Activated CD4-positive, alpha-beta T cell treated with anti-CD3 and anti-CD28 coated beads for 48 hours (primary cell): ENCODE data around the gene ZFYVE19.
A peak's percentile ranks its signal among the peaks of the same experiment; 100 is the strongest.
"Not testable (repeated sequence)": the region's sequence is repeated elsewhere in the genome, so short reads cannot be mapped to it uniquely, and the experiment has no call there.

Source experiments
- DNase-seq: peaks from one replicate; pipeline ENCODE4 v3.0.0-alpha.2; 2020

ZFYVE19 gene

GRCh38 chr15:40847223-40847961 is 40.5 kb downstream of the ZFYVE19 start:
- DNase-seq, result no peak

- no peak for DNase-seq
Observed at GRCh38 chr15:40850576-40851112, 43.8 kb downstream of the ZFYVE19 start.

- DNase-seq, result no peak
Observed at GRCh38 chr15:40852529-40852928, 45.6 kb downstream of the ZFYVE19 start.

GRCh38 chr15:40853241-40853890 is 46.5 kb downstream of the ZFYVE19 start:
- DNase-seq, result no peak

- no peak for DNase-seq
Observed at GRCh38 chr15:40854161-40854560, 47.3 kb downstream of the ZFYVE19 start.

- no peak for DNase-seq
Observed at GRCh38 chr15:40855706-40856234, 48.9 kb downstream of the ZFYVE19 start.

GRCh38 chr15:40856746-40857145 is 49.9 kb downstream of the ZFYVE19 start:
- no peak for DNase-seq

- peak; percentile 88 for DNase-seq
Observed at GRCh38 chr15:40857601-40858341, 50.9 kb downstream of the ZFYVE19 start.

- DNase-seq, result no peak
Observed at GRCh38 chr15:40858706-40859105, 51.8 kb downstream of the ZFYVE19 start.

- peak; percentile 93 for DNase-seq
Observed at GRCh38 chr15:40859206-40859851, 52.4 kb downstream of the ZFYVE19 start.

GRCh38 chr15:40861147-40861546 is 54.3 kb downstream of the ZFYVE19 start:
- DNase-seq, result not testable (repeated sequence)

GRCh38 chr15:40863660-40864270 is 56.9 kb downstream of the ZFYVE19 start:
- DNase-seq, result no peak
